ENCODE data around the gene HDAC4. TPM values are rescaled to one million over a fixed set of nuclear protein-coding genes. Genes with fewer than 3 reads are reported as not detected.
"Not testable (repeated sequence)": the region's sequence is repeated elsewhere in the genome, so short reads cannot be mapped to it uniquely, and the experiment has no call there.

Gene HDAC4
- total RNA-seq (2021; ENCODE audit: unreplicated experiment) (40.1 TPM), Bru-seq, nascent RNA (percentile 66 among the genes with signal in this experiment), BruChase-seq, experiment 1, labeled RNA remaining after a 2-hour chase (percentile 66 among the genes with signal in this experiment), BruChase-seq, experiment 2, labeled RNA remaining after a 6-hour chase (percentile 68 among the genes with signal in this experiment)
- polyA plus RNA-seq (2012; ENCODE audit: insufficient read length) = 16.3 TPM
- long read RNA-seq, partial matches to known transcripts = 9 of 33 reads
- long read RNA-seq, other reads (novel, unspliced or antisense) = 24 of 33 reads

GRCh38 chr2:239400596-239401066, at the start of gene HDAC4:
Gene HDAC4 (minus strand): TSS chr2:239401020. CDS start chr2:239352699, 48,321 bp downstream.
- POLR2A ChIA-PET = interaction anchor here (0.6 to 0.8 kb wide), 7 partner anchors 57 to 537 kb away, joined by 3 to 4 read pairs (median 3); no protein-coding TSS in a partner anchor
- no TSS peak for BruUV-seq (replicated peaks)
- peaks cover 12% of the 10 kb centered on the region for H3K4me1 ChIP-seq (ENCODE audit: control insufficient read depth, insufficient read depth, low read length)
- peak within 1 kb of the TSS; percentile 69 to 75 for H3K4me3 ChIP-seq (ENCODE audit: low read depth in 2 of 2, low read length in 2 of 2)
- H3K36me3 ChIP-seq (ENCODE audit: control insufficient read depth, insufficient read depth, low read length) = no peaks in the 10 kb centered on the region; the same call in none of the 2 replicates
- H3K27ac ChIP-seq (ENCODE audit: low read length) = peak within 1 kb of the TSS; percentile 92
- ATAC-seq (peak; percentile 88), DNase-seq (ENCODE audit: low read depth, low spot score) (no peak)
- TF ChIP-seq, protein P1, sequence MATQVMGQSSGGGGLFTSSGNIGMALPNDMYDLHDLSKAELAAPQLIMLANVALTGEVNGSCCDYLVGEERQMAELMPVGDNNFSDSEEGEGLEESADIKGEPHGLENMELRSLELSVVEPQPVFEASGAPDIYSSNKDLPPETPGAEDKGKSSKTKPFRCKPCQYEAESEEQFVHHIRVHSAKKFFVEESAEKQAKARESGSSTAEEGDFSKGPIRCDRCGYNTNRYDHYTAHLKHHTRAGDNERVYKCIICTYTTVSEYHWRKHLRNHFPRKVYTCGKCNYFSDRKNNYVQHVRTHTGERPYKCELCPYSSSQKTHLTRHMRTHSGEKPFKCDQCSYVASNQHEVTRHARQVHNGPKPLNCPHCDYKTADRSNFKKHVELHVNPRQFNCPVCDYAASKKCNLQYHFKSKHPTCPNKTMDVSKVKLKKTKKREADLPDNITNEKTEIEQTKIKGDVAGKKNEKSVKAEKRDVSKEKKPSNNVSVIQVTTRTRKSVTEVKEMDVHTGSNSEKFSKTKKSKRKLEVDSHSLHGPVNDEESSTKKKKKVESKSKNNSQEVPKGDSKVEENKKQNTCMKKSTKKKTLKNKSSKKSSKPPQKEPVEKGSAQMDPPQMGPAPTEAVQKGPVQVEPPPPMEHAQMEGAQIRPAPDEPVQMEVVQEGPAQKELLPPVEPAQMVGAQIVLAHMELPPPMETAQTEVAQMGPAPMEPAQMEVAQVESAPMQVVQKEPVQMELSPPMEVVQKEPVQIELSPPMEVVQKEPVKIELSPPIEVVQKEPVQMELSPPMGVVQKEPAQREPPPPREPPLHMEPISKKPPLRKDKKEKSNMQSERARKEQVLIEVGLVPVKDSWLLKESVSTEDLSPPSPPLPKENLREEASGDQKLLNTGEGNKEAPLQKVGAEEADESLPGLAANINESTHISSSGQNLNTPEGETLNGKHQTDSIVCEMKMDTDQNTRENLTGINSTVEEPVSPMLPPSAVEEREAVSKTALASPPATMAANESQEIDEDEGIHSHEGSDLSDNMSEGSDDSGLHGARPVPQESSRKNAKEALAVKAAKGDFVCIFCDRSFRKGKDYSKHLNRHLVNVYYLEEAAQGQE (IDR thresholded peaks at IDR 0.05; ENCODE audit: insufficient read depth in 1 of 2, low read depth in 2 of 2, low read length in 1 of 2) = no peak
- TF ChIP-seq SIN3A (IDR thresholded peaks at IDR 0.05; ENCODE audit: borderline replicate concordance, insufficient read depth, low read depth, low read length) = 0 out of 2 replicates have a peak, but pooled peaks have one; percentile 7
- intact Hi-C loops (cut with micrococcal nuclease; ENCODE audit: unreplicated experiment) (no loop called here), in situ Hi-C loops (cut with HindIII; ENCODE audit: low pct_unique_long_range_greater_than_20kb, low sequenced_read_pairs) (no loop called here)
- H3K27me3 ChIP-seq (ENCODE audit: control insufficient read depth, insufficient read depth, low read length) = no peaks in the 10 kb centered on the region
- no peaks in the 10 kb centered on the region for H3K9me3 ChIP-seq (ENCODE audit: control insufficient read depth, insufficient read depth, low read depth, low read length)
- CTCF ChIA-PET = no interaction called here

- H3K9me3 ChIP-seq (ENCODE audit: control insufficient read depth, insufficient read depth, low read depth, low read length) = peaks cover 16% of the 10 kb centered on the region
- H3K27me3 ChIP-seq (ENCODE audit: control insufficient read depth, insufficient read depth, low read length); POLR2A ChIA-PET; H3K27ac ChIP-seq (ENCODE audit: low read length); BruUV-seq (replicated peaks); H3K4me1 ChIP-seq (ENCODE audit: control insufficient read depth, insufficient read depth, low read length); H3K36me3 ChIP-seq (ENCODE audit: control insufficient read depth, insufficient read depth, low read length); H3K4me3 ChIP-seq (ENCODE audit: low read depth in 2 of 2, low read length in 2 of 2); ATAC-seq; intact Hi-C loops (cut with micrococcal nuclease; ENCODE audit: unreplicated experiment); CTCF ChIA-PET; DNase-seq (ENCODE audit: low read depth, low spot score); in situ Hi-C loops (cut with HindIII; ENCODE audit: low pct_unique_long_range_greater_than_20kb, low sequenced_read_pairs): not testable (repeated sequence)
Measured at GRCh38 chr2:239449468-239449867, 48.6 kb upstream of the HDAC4 start.

- Histone ChIP-seq H3K27ac (ENCODE audit: low read length) (no peak overlapping the region), H3K36me3 (ENCODE audit: control insufficient read depth, insufficient read depth, low read length) (no peaks in the 10 kb centered on the region), H3K4me3 (ENCODE audit: low read depth in 2 of 2, low read length in 2 of 2) (no peak overlapping the region), H3K4me1 (ENCODE audit: control insufficient read depth, insufficient read depth, low read length) (no peaks in the 10 kb centered on the region), H3K9me3 (ENCODE audit: control insufficient read depth, insufficient read depth, low read depth, low read length) (peaks cover 4% of the 10 kb centered on the region), H3K27me3 (ENCODE audit: control insufficient read depth, insufficient read depth, low read length) (no peaks in the 10 kb centered on the region; the same call in 1 of the 2 replicates)
- TF ChIP-seq POLR2AphosphoS5 (IDR thresholded peaks at IDR 0.05; ENCODE audit: low read depth, low read length) = no peak
- TF ChIP-seq TCF7L2 (IDR thresholded peaks at IDR 0.05; ENCODE audit: low read depth, low read length) = no peak
- TF ChIP-seq, protein P2, sequence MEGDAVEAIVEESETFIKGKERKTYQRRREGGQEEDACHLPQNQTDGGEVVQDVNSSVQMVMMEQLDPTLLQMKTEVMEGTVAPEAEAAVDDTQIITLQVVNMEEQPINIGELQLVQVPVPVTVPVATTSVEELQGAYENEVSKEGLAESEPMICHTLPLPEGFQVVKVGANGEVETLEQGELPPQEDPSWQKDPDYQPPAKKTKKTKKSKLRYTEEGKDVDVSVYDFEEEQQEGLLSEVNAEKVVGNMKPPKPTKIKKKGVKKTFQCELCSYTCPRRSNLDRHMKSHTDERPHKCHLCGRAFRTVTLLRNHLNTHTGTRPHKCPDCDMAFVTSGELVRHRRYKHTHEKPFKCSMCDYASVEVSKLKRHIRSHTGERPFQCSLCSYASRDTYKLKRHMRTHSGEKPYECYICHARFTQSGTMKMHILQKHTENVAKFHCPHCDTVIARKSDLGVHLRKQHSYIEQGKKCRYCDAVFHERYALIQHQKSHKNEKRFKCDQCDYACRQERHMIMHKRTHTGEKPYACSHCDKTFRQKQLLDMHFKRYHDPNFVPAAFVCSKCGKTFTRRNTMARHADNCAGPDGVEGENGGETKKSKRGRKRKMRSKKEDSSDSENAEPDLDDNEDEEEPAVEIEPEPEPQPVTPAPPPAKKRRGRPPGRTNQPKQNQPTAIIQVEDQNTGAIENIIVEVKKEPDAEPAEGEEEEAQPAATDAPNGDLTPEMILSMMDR (IDR thresholded peaks at IDR 0.05) = no peak
- TF ChIP-seq, protein P1 (IDR thresholded peaks at IDR 0.05; ENCODE audit: insufficient read depth in 1 of 2, low read depth in 2 of 2, low read length in 1 of 2) = no peak
- no peak for TF ChIP-seq SIN3A (IDR thresholded peaks at IDR 0.05; ENCODE audit: borderline replicate concordance, insufficient read depth, low read depth, low read length)
- in situ Hi-C loops (cut with HindIII; ENCODE audit: low pct_unique_long_range_greater_than_20kb, low sequenced_read_pairs) = no loop called here
- intact Hi-C loops (cut with micrococcal nuclease; ENCODE audit: unreplicated experiment) = no loop called here
- POLR2A ChIA-PET = no interaction called here
- DNase-seq (ENCODE audit: low read depth, low spot score) (no peak), ATAC-seq (no peak)
- CTCF ChIA-PET = no interaction called here
- BruUV-seq (replicated peaks) = no TSS peak
Measured at GRCh38 chr2:239445771-239446524, 45.1 kb upstream of the HDAC4 start.
